Measurements from ENCODE around the gene SUV39H1.
A peak's percentile ranks its signal among the peaks of the same experiment; 100 is the strongest.
"Not testable (repeated sequence)": the region's sequence is repeated elsewhere in the genome, so short reads cannot be mapped to it uniquely, and the experiment has no call there.

Gene SUV39H1

GRCh38 chrX:48696301-48696908 is at the start of gene SUV39H1:
SUV39H1 (plus strand) TSS chrX:48696734; CDS start chrX:48696785, 51 bp downstream.
- DNase-seq (ENCODE audit: low spot score), result peak; percentile 87
- H3K27me3 Mint-ChIP-seq (ENCODE audit: low read depth), result no peaks in the 10 kb centered on the region
- H3K4me1 Mint-ChIP-seq (ENCODE audit: low read depth), result peaks cover 20% of the 10 kb centered on the region
- no peaks in the 10 kb centered on the region for H3K9me3 Mint-ChIP-seq
- H3K36me3 Mint-ChIP-seq (ENCODE audit: low read depth), result peaks cover 19% of the 10 kb centered on the region
- peak within 1 kb of the TSS; percentile 92 for H3K4me3 Mint-ChIP-seq
- H3K27ac Mint-ChIP-seq, result peak within 1 kb of the TSS; percentile 96

- Mint-ChIP-seq H3K27ac (peak overlapping the region; percentile 65), H3K4me3 (no peak overlapping the region), H3K4me1 (ENCODE audit: low read depth) (peaks cover 4% of the 10 kb centered on the region), H3K36me3 (ENCODE audit: low read depth) (no peaks in the 10 kb centered on the region), H3K9me3 (no peaks in the 10 kb centered on the region), H3K27me3 (ENCODE audit: low read depth) (no peaks in the 10 kb centered on the region)
- DNase-seq (ENCODE audit: low spot score), result peak; percentile 6
Measured at GRCh38 chrX:48648336-48648751, 48.2 kb upstream of the SUV39H1 start.

- Mint-ChIP-seq H3K27ac (no peak overlapping the region), H3K27me3 (ENCODE audit: low read depth) (no peaks in the 10 kb centered on the region), H3K36me3 (ENCODE audit: low read depth) (no peaks in the 10 kb centered on the region), H3K4me1 (ENCODE audit: low read depth) (peaks cover 4% of the 10 kb centered on the region), H3K9me3 (no peaks in the 10 kb centered on the region), H3K4me3 (no peak overlapping the region)
- no peak for DNase-seq (ENCODE audit: low spot score)
Measured at GRCh38 chrX:48649102-48649501, 47.4 kb upstream of the SUV39H1 start.

- not testable (repeated sequence) for H3K9me3 Mint-ChIP-seq; H3K36me3 Mint-ChIP-seq (ENCODE audit: low read depth); H3K27ac Mint-ChIP-seq; H3K27me3 Mint-ChIP-seq (ENCODE audit: low read depth); H3K4me1 Mint-ChIP-seq (ENCODE audit: low read depth); H3K4me3 Mint-ChIP-seq; DNase-seq (ENCODE audit: low spot score)
Measured at GRCh38 chrX:48652055-48652579, 44.4 kb upstream of the SUV39H1 start.

GRCh38 chrX:48654746-48655145 is 41.8 kb upstream of the SUV39H1 start:
- H3K27ac Mint-ChIP-seq; H3K36me3 Mint-ChIP-seq (ENCODE audit: low read depth); H3K27me3 Mint-ChIP-seq (ENCODE audit: low read depth); H3K4me1 Mint-ChIP-seq (ENCODE audit: low read depth); H3K9me3 Mint-ChIP-seq; H3K4me3 Mint-ChIP-seq; DNase-seq (ENCODE audit: low spot score): not testable (repeated sequence)

GRCh38 chrX:48659686-48660085 is 36.8 kb upstream of the SUV39H1 start:
- not testable (repeated sequence) for H3K36me3 Mint-ChIP-seq (ENCODE audit: low read depth); H3K4me3 Mint-ChIP-seq; H3K4me1 Mint-ChIP-seq (ENCODE audit: low read depth); H3K9me3 Mint-ChIP-seq; DNase-seq (ENCODE audit: low spot score); H3K27me3 Mint-ChIP-seq (ENCODE audit: low read depth); H3K27ac Mint-ChIP-seq

- Mint-ChIP-seq H3K36me3 (ENCODE audit: low read depth) (no peaks in the 10 kb centered on the region), H3K4me3 (no peak overlapping the region), H3K27ac (no peak overlapping the region), H3K9me3 (no peaks in the 10 kb centered on the region), H3K27me3 (ENCODE audit: low read depth) (no peaks in the 10 kb centered on the region), H3K4me1 (ENCODE audit: low read depth) (peaks cover 8% of the 10 kb centered on the region)
- no peak for DNase-seq (ENCODE audit: low spot score)
Measured at GRCh38 chrX:48663241-48663640, 33.3 kb upstream of the SUV39H1 start.

GRCh38 chrX:48664156-48664555 is 32.4 kb upstream of the SUV39H1 start:
- Mint-ChIP-seq H3K27ac (no peak overlapping the region), H3K27me3 (ENCODE audit: low read depth) (no peaks in the 10 kb centered on the region), H3K4me3 (no peak overlapping the region), H3K9me3 (no peaks in the 10 kb centered on the region), H3K4me1 (ENCODE audit: low read depth) (peaks cover 8% of the 10 kb centered on the region), H3K36me3 (ENCODE audit: low read depth) (no peaks in the 10 kb centered on the region)
- DNase-seq (ENCODE audit: low spot score), result no peak

- Mint-ChIP-seq H3K4me1 (ENCODE audit: low read depth) (peaks cover 7% of the 10 kb centered on the region), H3K4me3 (no peak overlapping the region), H3K27me3 (ENCODE audit: low read depth) (no peaks in the 10 kb centered on the region), H3K36me3 (ENCODE audit: low read depth) (no peaks in the 10 kb centered on the region), H3K9me3 (no peaks in the 10 kb centered on the region), H3K27ac (no peak overlapping the region)
- no peak for DNase-seq (ENCODE audit: low spot score)
Measured at GRCh38 chrX:48665991-48666390, 30.5 kb upstream of the SUV39H1 start.

GRCh38 chrX:48666649-48667048 is 29.9 kb upstream of the SUV39H1 start:
- Mint-ChIP-seq H3K27ac (no peak overlapping the region), H3K27me3 (ENCODE audit: low read depth) (no peaks in the 10 kb centered on the region), H3K4me3 (no peak overlapping the region), H3K4me1 (ENCODE audit: low read depth) (peaks cover 2% of the 10 kb centered on the region), H3K9me3 (no peaks in the 10 kb centered on the region), H3K36me3 (ENCODE audit: low read depth) (no peaks in the 10 kb centered on the region)
- no peak for DNase-seq (ENCODE audit: low spot score)

- H3K36me3 Mint-ChIP-seq (ENCODE audit: low read depth), result no peaks in the 10 kb centered on the region
- no peak overlapping the region for H3K27ac Mint-ChIP-seq
- no peak overlapping the region for H3K4me3 Mint-ChIP-seq
- H3K4me1 Mint-ChIP-seq (ENCODE audit: low read depth), result peaks cover 2% of the 10 kb centered on the region
- no peaks in the 10 kb centered on the region for H3K9me3 Mint-ChIP-seq
- DNase-seq (ENCODE audit: low spot score), result no peak
- no peaks in the 10 kb centered on the region for H3K27me3 Mint-ChIP-seq (ENCODE audit: low read depth)
Measured at GRCh38 chrX:48667509-48667908, 29.0 kb upstream of the SUV39H1 start.

GRCh38 chrX:48668187-48668586 is 28.3 kb upstream of the SUV39H1 start:
- H3K4me1 Mint-ChIP-seq (ENCODE audit: low read depth); H3K9me3 Mint-ChIP-seq; DNase-seq (ENCODE audit: low spot score); H3K4me3 Mint-ChIP-seq; H3K27ac Mint-ChIP-seq; H3K27me3 Mint-ChIP-seq (ENCODE audit: low read depth); H3K36me3 Mint-ChIP-seq (ENCODE audit: low read depth): not testable (repeated sequence)

- peak; percentile 90 for DNase-seq (ENCODE audit: low spot score)
- Mint-ChIP-seq H3K4me1 (ENCODE audit: low read depth) (peaks cover 19% of the 10 kb centered on the region), H3K4me3 (peak overlapping the region; percentile 95), H3K27ac (peak overlapping the region; percentile 95), H3K9me3 (no peaks in the 10 kb centered on the region), H3K27me3 (ENCODE audit: low read depth) (no peaks in the 10 kb centered on the region), H3K36me3 (ENCODE audit: low read depth) (no peaks in the 10 kb centered on the region)
Measured at GRCh38 chrX:48676106-48676892, 20.2 kb upstream of the SUV39H1 start.

GRCh38 chrX:48676893-48677270 is 19.7 kb upstream of the SUV39H1 start:
- no peaks in the 10 kb centered on the region for H3K9me3 Mint-ChIP-seq
- no peaks in the 10 kb centered on the region for H3K36me3 Mint-ChIP-seq (ENCODE audit: low read depth)
- H3K4me3 Mint-ChIP-seq, result peak overlapping the region; percentile 95
- no peak for DNase-seq (ENCODE audit: low spot score)
- peak overlapping the region; percentile 95 for H3K27ac Mint-ChIP-seq
- peaks cover 19% of the 10 kb centered on the region for H3K4me1 Mint-ChIP-seq (ENCODE audit: low read depth)
- no peaks in the 10 kb centered on the region for H3K27me3 Mint-ChIP-seq (ENCODE audit: low read depth)
